Thoracic aorta (tissue), 2 donors: ENCODE results near the gene GIGYF1. TPM values are rescaled to one million over a fixed set of nuclear protein-coding genes. Genes with fewer than 3 reads are reported as not detected.
A peak's percentile ranks its signal among the peaks of the same experiment; 100 is the strongest.
"Not testable (repeated sequence)": the region's sequence is repeated elsewhere in the genome, so short reads cannot be mapped to it uniquely, and the experiment has no call there.

Experiments used
- ATAC-seq: fragments of 150-250 bp; one replicate; pipeline ENCODE4 v1.8.0; 2017; ENCODE audit warnings: low read depth; ENCODE audit not compliant: insufficient number of reproducible peaks, low FRiP score
- DNase-seq: peaks from one replicate; pipeline ENCODE4 v3.0.0-alpha.2; 2020; ENCODE audit warnings: low spot score
- H3K27ac ChIP-seq, 2 donors: fragments of 200-600 bp; sonication (generic); 1 replicate in 1 of 2; 2 replicates in 1 of 2; pipeline ENCODE4 v1.5.1; 2016; ENCODE audit warnings: mild to moderate bottlenecking in 2 of 2, moderate library complexity in 2 of 2
- H3K27me3 ChIP-seq: fragments of 200-600 bp; sonication (generic); replicated peaks from 2 replicates; pipeline ENCODE4 v1.6.0; 2016; ENCODE audit warnings: mild to moderate bottlenecking; ENCODE audit not compliant: insufficient read depth
- H3K36me3 ChIP-seq: fragments of 200-600 bp; sonication (generic); one replicate; pipeline ENCODE4 v1.5.1; 2016
- H3K4me1 ChIP-seq, 2 donors: fragments of 200-600 bp; sonication (generic); 1 replicate in 1 of 2; 2 replicates in 1 of 2; pipeline versions ENCODE4 v1.5.1 to v1.6.0; 2016; ENCODE audit warnings: low read depth in 2 of 2, mild to moderate bottlenecking in 1 of 2; ENCODE audit not compliant: control insufficient read depth in 1 of 2
- H3K4me3 ChIP-seq: fragments of 200-600 bp; sonication (generic); 2 replicates; pipeline ENCODE4 v1.5.1; 2016; ENCODE audit warnings: mild to moderate bottlenecking
- H3K9me3 ChIP-seq: fragments of 200-600 bp; sonication (generic); 2 replicates; pipeline ENCODE4 v1.5.1; 2016
- CTCF ChIP-seq: fragments of 200-600 bp; sonication (generic); IDR thresholded peaks from one replicate; pipeline ENCODE4 v1.5.1; 2019; ENCODE audit warnings: antibody characterized with exemption
- total RNA-seq, 2 donors: library from RNA; depleted of rRNA; stranded (reverse); fragments of >200 nt; gene quantifications; one replicate each; pipeline versions ENCODE4 v1.1.0 to v1.2.3, GENCODE V29; 2016

Gene GIGYF1
- total RNA-seq, 2 donors from 2014 or later, result 35.7 to 40.7 TPM

- Histone ChIP-seq H3K4me1 (peaks cover 3 to 13% of the 10 kb centered on the region in 2 donors), H3K27me3 (no peaks in the 10 kb centered on the region), H3K36me3 (no peaks in the 10 kb centered on the region), H3K27ac (peak overlapping the region; percentile 24 to 39), H3K4me3 (no peak overlapping the region), H3K9me3 (no peaks in the 10 kb centered on the region)
- ATAC-seq (peak; percentile 20), DNase-seq (no peak)
- no peak for TF ChIP-seq CTCF
These were observed 26.0 kb downstream of the GIGYF1 start for GRCh38 chr7:100668069-100668449.

GRCh38 chr7:100667331-100668068 lies 26.6 kb downstream of the GIGYF1 start:
- H3K27me3 ChIP-seq, result no peaks in the 10 kb centered on the region
- no peak for TF ChIP-seq CTCF
- no peaks in the 10 kb centered on the region for H3K36me3 ChIP-seq
- peak overlapping the region; percentile 1 for H3K4me3 ChIP-seq
- peaks cover 0 to 13% of the 10 kb centered on the region in 2 donors for H3K4me1 ChIP-seq
- H3K27ac ChIP-seq, result peak overlapping the region; percentile 24 to 39
- peak; percentile 23 for ATAC-seq
- no peaks in the 10 kb centered on the region for H3K9me3 ChIP-seq
- no peak for DNase-seq

GRCh38 chr7:100665168-100665726 lies 28.8 kb downstream of the GIGYF1 start:
- H3K27ac ChIP-seq, result no peak overlapping the region
- no peaks in the 10 kb centered on the region for H3K27me3 ChIP-seq
- ATAC-seq, result no peak
- no peaks in the 10 kb centered on the region for H3K9me3 ChIP-seq
- H3K36me3 ChIP-seq, result no peaks in the 10 kb centered on the region
- peaks cover 0 to 13% of the 10 kb centered on the region in 2 donors for H3K4me1 ChIP-seq
- TF ChIP-seq CTCF, result no peak
- no peak overlapping the region for H3K4me3 ChIP-seq
- DNase-seq, result no peak

- H3K4me1 ChIP-seq, ATAC-seq, H3K9me3 ChIP-seq, H3K27ac ChIP-seq, H3K4me3 ChIP-seq, H3K27me3 ChIP-seq, DNase-seq, H3K36me3 ChIP-seq: not testable (repeated sequence)
These were observed 31.8 kb downstream of the GIGYF1 start for GRCh38 chr7:100662194-100662776.

GRCh38 chr7:100655908-100656674 lies 38.0 kb downstream of the GIGYF1 start, which contains the start of gene ACTL6B:
Gene ACTL6B (minus strand): TSS chr7:100656448. CDS start chr7:100656354, 94 bp downstream.
- Histone ChIP-seq H3K4me1 (no peaks in the 10 kb centered on the region), H3K27me3 (no peaks in the 10 kb centered on the region), H3K36me3 (no peaks in the 10 kb centered on the region), H3K9me3 (no peaks in the 10 kb centered on the region), H3K4me3 (no peak within 1 kb of the TSS), H3K27ac (no peak within 1 kb of the TSS)
- DNase-seq, result no peak
- no peak for ATAC-seq
- TF ChIP-seq CTCF, result no peak
